Endothelial cell (in vitro differentiated cells): ENCODE results near the gene GTF2B. TPM values are rescaled to one million over a fixed set of nuclear protein-coding genes. Genes with fewer than 3 reads are reported as not detected.

ENCODE experiments used
- DNase-seq: peaks from one replicate; pipeline ENCODE4 v3.0.0; 2021; ENCODE audit warnings: low spot score
- H3K27ac Mint-ChIP-seq: one replicate; pipeline ENCODE4 v1.8.0; 2021; ENCODE audit warnings: mixed read lengths, inconsistent platforms; ENCODE audit not compliant: unreplicated experiment
- H3K27me3 Mint-ChIP-seq: one replicate; pipeline ENCODE4 v1.8.0; 2021; ENCODE audit warnings: mild to moderate bottlenecking, moderate library complexity, mixed read lengths, inconsistent platforms; ENCODE audit not compliant: unreplicated experiment
- H3K36me3 Mint-ChIP-seq: one replicate; pipeline ENCODE4 v1.8.0; 2021; ENCODE audit warnings: mild to moderate bottlenecking, low read depth, mixed read lengths, inconsistent platforms; ENCODE audit not compliant: unreplicated experiment
- H3K4me1 Mint-ChIP-seq: one replicate; pipeline ENCODE4 v1.8.0; 2021; ENCODE audit warnings: mild to moderate bottlenecking, mixed read lengths, inconsistent platforms; ENCODE audit not compliant: unreplicated experiment
- H3K4me3 Mint-ChIP-seq: one replicate; pipeline ENCODE4 v1.8.0; 2021; ENCODE audit warnings: mild to moderate bottlenecking, mixed read lengths, inconsistent platforms; ENCODE audit not compliant: unreplicated experiment
- H3K9me3 Mint-ChIP-seq: one replicate; pipeline ENCODE4 v1.8.0; 2021; ENCODE audit warnings: mixed read lengths, inconsistent platforms; ENCODE audit not compliant: unreplicated experiment
- CTCF ChIP-seq: fragments of 200-600 bp; sonication (generic); IDR thresholded peaks from one replicate; pipeline ENCODE4 v1.5.0; 2021; ENCODE audit warnings: antibody characterized with exemption; ENCODE audit not compliant: unreplicated experiment
- total RNA-seq: library from RNA; stranded (reverse); fragmentation: NEBNext Ultra II Directional; extraction: Animal tissue kit (Norgen Biotek cat#: 25700); gene quantifications from one replicate; pipeline ENCODE4 v1.2.1, GENCODE V29; 2021; ENCODE audit not compliant: unreplicated experiment

GTF2B gene
- total RNA-seq, 1 donor from 2014 or later = 25.6 TPM

GRCh38 chr1:88891951-88892340 lies 579 bp upstream of the GTF2B start:
- Mint-ChIP-seq H3K9me3 (no peaks in the 10 kb centered on the region), H3K27me3 (peaks cover 6% of the 10 kb centered on the region), H3K4me3 (peak overlapping the region; percentile 93), H3K4me1 (peaks cover 21% of the 10 kb centered on the region), H3K27ac (peak overlapping the region; percentile 92), H3K36me3 (peaks cover 4% of the 10 kb centered on the region)
- no peak for DNase-seq
- no peak for TF ChIP-seq CTCF

DNA sequence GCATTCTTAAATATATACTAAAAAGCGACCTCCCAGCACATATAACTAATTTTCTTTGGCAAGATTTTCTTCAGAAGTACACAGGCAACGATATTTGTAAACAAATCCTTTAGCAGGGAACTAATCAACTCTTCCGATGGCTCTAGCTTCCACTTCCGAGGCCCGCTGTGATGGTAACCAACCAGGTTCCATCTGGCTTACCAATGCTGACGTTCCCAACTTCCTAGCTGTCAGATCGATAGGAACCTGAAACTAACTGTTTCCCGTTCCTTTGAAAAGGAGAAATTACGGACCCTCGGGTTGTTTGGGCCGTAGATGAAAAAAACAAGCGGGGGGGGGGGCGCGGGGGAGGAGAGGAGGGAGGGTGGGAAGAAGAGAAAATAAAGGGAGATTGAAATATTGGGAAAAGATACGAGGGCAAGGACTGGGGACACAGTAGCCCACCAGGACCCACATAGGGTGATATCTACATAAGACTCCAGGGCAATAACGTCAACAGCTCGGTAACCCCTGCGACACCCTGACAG lies 513 bp downstream of the GTF2B start:
- H3K9me3 Mint-ChIP-seq = no peaks in the 10 kb centered on the region

GRCh38 chr1:88890131-88890530 lies 1.2 kb downstream of the GTF2B start:
- Mint-ChIP-seq H3K4me3 (peak overlapping the region; percentile 93), H3K36me3 (peaks cover 4% of the 10 kb centered on the region), H3K4me1 (peaks cover 21% of the 10 kb centered on the region), H3K9me3 (no peaks in the 10 kb centered on the region), H3K27me3 (peaks cover 6% of the 10 kb centered on the region), H3K27ac (peak overlapping the region; percentile 92)
- DNase-seq = no peak
- TF ChIP-seq CTCF = no peak

More for the DNA sequence above, 513 bp downstream of the GTF2B start:
- H3K27ac Mint-ChIP-seq = peak overlapping the region; percentile 92
- peak overlapping the region; percentile 93 for H3K4me3 Mint-ChIP-seq
- no peak for TF ChIP-seq CTCF
- peaks cover 4% of the 10 kb centered on the region for H3K36me3 Mint-ChIP-seq
- peaks cover 21% of the 10 kb centered on the region for H3K4me1 Mint-ChIP-seq
- peak; percentile 38 for DNase-seq
- peaks cover 6% of the 10 kb centered on the region for H3K27me3 Mint-ChIP-seq

GRCh38 chr1:88888750-88889149 lies 2.6 kb downstream of the GTF2B start:
- H3K27me3 Mint-ChIP-seq = peaks cover 6% of the 10 kb centered on the region
- no peak for DNase-seq
- no peaks in the 10 kb centered on the region for H3K9me3 Mint-ChIP-seq
- peaks cover 21% of the 10 kb centered on the region for H3K4me1 Mint-ChIP-seq
- H3K36me3 Mint-ChIP-seq = peaks cover 4% of the 10 kb centered on the region
- H3K27ac Mint-ChIP-seq = peak overlapping the region; percentile 37
- TF ChIP-seq CTCF = no peak
- no peak overlapping the region for H3K4me3 Mint-ChIP-seq

GRCh38 chr1:88885933-88886332 lies 5.4 kb downstream of the GTF2B start:
- H3K4me1 Mint-ChIP-seq = peaks cover 14% of the 10 kb centered on the region
- no peak overlapping the region for H3K27ac Mint-ChIP-seq
- no peak overlapping the region for H3K4me3 Mint-ChIP-seq
- peaks cover 11% of the 10 kb centered on the region for H3K36me3 Mint-ChIP-seq
- peaks cover 5% of the 10 kb centered on the region for H3K27me3 Mint-ChIP-seq
- TF ChIP-seq CTCF = no peak
- no peaks in the 10 kb centered on the region for H3K9me3 Mint-ChIP-seq
- DNase-seq = no peak
